HG02943 (cell line): ENCODE measurements around the gene MARK2.
"Not testable (repeated sequence)": the region's sequence is repeated elsewhere in the genome, so short reads cannot be mapped to it uniquely, and the experiment has no call there.

Experiments
- ATAC-seq: cut with Tn5 transposase; IDR thresholded peaks from one replicate; pipeline ENCODE4 v1.9.1; 2021; ENCODE audit warnings: mild to moderate bottlenecking, low read depth, moderate library complexity; ENCODE audit not compliant: unreplicated experiment

The MARK2 gene

GRCh38 chr11:63850920-63851319 is 12.0 kb downstream of the MARK2 start:
- ATAC-seq = no peak

GRCh38 chr11:63851364-63851763 is 12.5 kb downstream of the MARK2 start:
- ATAC-seq = no peak

GRCh38 chr11:63853476-63853875 is 14.6 kb downstream of the MARK2 start:
- ATAC-seq = no peak

GRCh38 chr11:63854696-63855095 is 15.8 kb downstream of the MARK2 start:
- no peak for ATAC-seq

GRCh38 chr11:63855975-63856374 is 17.1 kb downstream of the MARK2 start:
- ATAC-seq = no peak

GRCh38 chr11:63858628-63859550 is 20.0 kb downstream of the MARK2 start:
- no peak for ATAC-seq

- no peak for ATAC-seq
Observed at GRCh38 chr11:63862923-63863322, 24.0 kb downstream of the MARK2 start.

- not testable (repeated sequence) for ATAC-seq
Observed at GRCh38 chr11:63863620-63864019, 24.7 kb downstream of the MARK2 start.

- ATAC-seq = no peak
Observed at GRCh38 chr11:63866211-63866610, 27.3 kb downstream of the MARK2 start.

- no peak for ATAC-seq
Observed at GRCh38 chr11:63867511-63867910, 28.6 kb downstream of the MARK2 start.

GRCh38 chr11:63868399-63869064 is 29.6 kb downstream of the MARK2 start:
- no peak for ATAC-seq

GRCh38 chr11:63869171-63869591 is 30.3 kb downstream of the MARK2 start:
- no peak for ATAC-seq

- ATAC-seq = no peak
Observed at GRCh38 chr11:63869683-63870082, 30.8 kb downstream of the MARK2 start.

- no peak for ATAC-seq
Observed at GRCh38 chr11:63870351-63871140, 31.6 kb downstream of the MARK2 start.

GRCh38 chr11:63871962-63872799 is 33.3 kb downstream of the MARK2 start:
- ATAC-seq = peak; percentile 79

- ATAC-seq = no peak
Observed at GRCh38 chr11:63872800-63873197, 33.9 kb downstream of the MARK2 start.

- no peak for ATAC-seq
Observed at GRCh38 chr11:63873311-63873710, 34.4 kb downstream of the MARK2 start.

- ATAC-seq = no peak
Observed at GRCh38 chr11:63874511-63874910, 35.6 kb downstream of the MARK2 start.

- ATAC-seq = no peak
Observed at GRCh38 chr11:63875506-63876065, 36.7 kb downstream of the MARK2 start.

GRCh38 chr11:63876616-63877015 is 37.7 kb downstream of the MARK2 start:
- ATAC-seq = no peak
